H9 (cell line): ENCODE results near the gene RNF220. TPM values are rescaled to one million over a fixed set of nuclear protein-coding genes. Genes with fewer than 3 reads are reported as not detected.
"Not testable (repeated sequence)": the region's sequence is repeated elsewhere in the genome, so short reads cannot be mapped to it uniquely, and the experiment has no call there.

Experiments used
- DNase-seq: peaks from one replicate; pipeline ENCODE4 v3.0.0-alpha.2; 2017
- H2AFZ ChIP-seq: one replicate; pipeline ENCODE4 v1.6.1; 2013; ENCODE audit warnings: mild to moderate bottlenecking, low read length, control low read depth, moderate library complexity
- H2AK5ac ChIP-seq: 2 replicates; pipeline ENCODE4 v1.6.1; 2013; ENCODE audit warnings: low read length, control low read depth, mixed read lengths; ENCODE audit not compliant: insufficient read length
- H2BK120ac ChIP-seq: one replicate; pipeline ENCODE4 v1.6.1; 2013; ENCODE audit warnings: low read depth, mild to moderate bottlenecking, low read length, control low read depth, inconsistent platforms; ENCODE audit not compliant: poor library complexity, severe bottlenecking
- H2BK12ac ChIP-seq: 2 replicates; pipeline ENCODE4 v1.6.1; 2013; ENCODE audit warnings: low read length, control low read depth, mixed read lengths, low read depth; ENCODE audit not compliant: insufficient read length
- H2BK15ac ChIP-seq: 2 replicates; pipeline ENCODE4 v1.6.1; 2013; ENCODE audit warnings: low read depth, low read length, control low read depth
- H2BK20ac ChIP-seq: one replicate; pipeline ENCODE4 v1.6.1; 2013; ENCODE audit warnings: low read depth, mild to moderate bottlenecking, low read length, control low read depth, inconsistent platforms; ENCODE audit not compliant: poor library complexity, severe bottlenecking
- H2BK5ac ChIP-seq: 2 replicates; pipeline ENCODE4 v1.6.1; 2013; ENCODE audit warnings: low read length, control low read depth, mixed read lengths; ENCODE audit not compliant: insufficient read length
- H3K14ac ChIP-seq: 2 replicates; pipeline ENCODE4 v1.6.1; 2013; ENCODE audit warnings: low read length, control low read depth; ENCODE audit not compliant: insufficient read depth
- H3K18ac ChIP-seq: 2 replicates; pipeline ENCODE4 v1.6.1; 2013; ENCODE audit warnings: low read depth, mild to moderate bottlenecking, mixed read lengths, low read length, control low read depth; ENCODE audit not compliant: insufficient read length
- H3K23ac ChIP-seq: 2 replicates; pipeline ENCODE4 v1.6.1; 2013; ENCODE audit warnings: low read length, control low read depth, mixed read lengths, low read depth; ENCODE audit not compliant: insufficient read length
- H3K23me2 ChIP-seq: 2 replicates; pipeline ENCODE4 v1.6.1; 2013; ENCODE audit warnings: low read depth, mild to moderate bottlenecking, mixed read lengths, low read length, control low read depth; ENCODE audit not compliant: insufficient read length, poor library complexity, severe bottlenecking
- H3K27ac ChIP-seq: 2 replicates; pipeline ENCODE4 v1.5.1; 2013; ENCODE audit warnings: low read length, control low read depth, mixed read lengths, low read depth; ENCODE audit not compliant: insufficient read length
- H3K27me3 ChIP-seq: 2 replicates; pipeline ENCODE4 v1.6.1; 2013; ENCODE audit warnings: low read length, control low read depth, inconsistent platforms; ENCODE audit not compliant: insufficient read depth
- H3K4ac ChIP-seq: 2 replicates; pipeline ENCODE4 v1.6.1; 2013; ENCODE audit warnings: low read depth, mild to moderate bottlenecking, control low read depth, inconsistent platforms, low read length, moderate library complexity
- H3K4me1 ChIP-seq: 2 replicates; pipeline ENCODE4 v1.6.1; 2013; ENCODE audit warnings: low read length, control low read depth, inconsistent platforms; ENCODE audit not compliant: insufficient read depth
- H3K4me2 ChIP-seq: 2 replicates; pipeline ENCODE4 v1.6.1; 2013; ENCODE audit warnings: low read length, control low read depth, mixed read lengths; ENCODE audit not compliant: insufficient read length, insufficient read depth
- H3K56ac ChIP-seq: 2 replicates; pipeline ENCODE4 v1.6.1; 2013; ENCODE audit warnings: low read depth, mild to moderate bottlenecking, mixed read lengths, low read length, control low read depth; ENCODE audit not compliant: insufficient read length
- H3K79me1 ChIP-seq: 2 replicates; pipeline ENCODE4 v1.6.1; 2013; ENCODE audit warnings: low read depth, mild to moderate bottlenecking, moderate library complexity, low read length, control low read depth, inconsistent platforms; ENCODE audit not compliant: insufficient read depth, poor library complexity, severe bottlenecking
- H3K79me2 ChIP-seq: 2 replicates; pipeline ENCODE4 v1.6.1; 2013; ENCODE audit warnings: low read length, control low read depth, inconsistent platforms; ENCODE audit not compliant: insufficient read depth
- H3K9ac ChIP-seq: 2 replicates; pipeline ENCODE4 v1.6.1; 2013; ENCODE audit warnings: low read length, control low read depth, mixed read lengths; ENCODE audit not compliant: insufficient read length; ENCODE audit errors: extremely low read depth
- H3K9me3 ChIP-seq: one replicate; pipeline ENCODE4 v1.6.1; 2013; ENCODE audit warnings: low read depth, low read length, inconsistent platforms; ENCODE audit not compliant: control insufficient read depth
- H3T11ph ChIP-seq: one replicate; pipeline ENCODE4 v1.6.1; 2013; ENCODE audit warnings: mild to moderate bottlenecking, low read length, control low read depth, inconsistent platforms
- H4K20me1 ChIP-seq: one replicate; pipeline ENCODE4 v1.6.1; 2013; ENCODE audit not compliant: control insufficient read depth, insufficient read length, insufficient read depth
- H4K5ac ChIP-seq: 2 replicates; pipeline ENCODE4 v1.6.1; 2013; ENCODE audit warnings: low read depth, mild to moderate bottlenecking, mixed read lengths, low read length, control low read depth; ENCODE audit not compliant: insufficient read length
- H4K8ac ChIP-seq: replicated peaks from 2 replicates; pipeline ENCODE4 v1.6.1; 2013; ENCODE audit warnings: low read length, control low read depth, mixed read lengths, low read depth; ENCODE audit not compliant: insufficient read length
- H4K91ac ChIP-seq: 2 replicates; pipeline ENCODE4 v1.6.1; 2013; ENCODE audit warnings: low read depth, mild to moderate bottlenecking, moderate library complexity, mixed read lengths, low read length, control low read depth; ENCODE audit not compliant: insufficient read length
- H3K27ac Mint-ChIP-seq, 3 experiments: 2 replicates in 2 of 3; 3 replicates in 1 of 3; pipeline ENCODE4 v1.8.0; 2020 to 2021; ENCODE audit warnings: mixed read lengths in 3 of 3, mild to moderate bottlenecking in 1 of 3, moderate library complexity in 1 of 3
- H3K27me3 Mint-ChIP-seq: 2 replicates; pipeline ENCODE4 v1.8.0; 2021; ENCODE audit warnings: low read depth, mild to moderate bottlenecking, moderate library complexity, mixed read lengths
- H3K36me3 Mint-ChIP-seq, 3 experiments: 2 replicates in 2 of 3; 3 replicates in 1 of 3; pipeline ENCODE4 v1.8.0; 2020 to 2021; ENCODE audit warnings: low read depth in 3 of 3, mixed read lengths in 3 of 3; ENCODE audit not compliant: insufficient read depth in 1 of 3
- H3K4me1 Mint-ChIP-seq, 2 experiments: 2 replicates each; pipeline ENCODE4 v1.8.0; 2020; ENCODE audit warnings: mixed read lengths in 2 of 2
- H3K4me3 Mint-ChIP-seq, 2 experiments: 2 replicates in 1 of 2; 3 replicates in 1 of 2; pipeline ENCODE4 v1.8.0; 2020 to 2021; ENCODE audit warnings: mild to moderate bottlenecking in 2 of 2, mixed read lengths in 2 of 2, moderate library complexity in 1 of 2
- H3K9me3 Mint-ChIP-seq, 2 experiments: 2 replicates in 1 of 2; 3 replicates in 1 of 2; pipeline ENCODE4 v1.8.0; 2020; ENCODE audit warnings: mild to moderate bottlenecking in 2 of 2, mixed read lengths in 2 of 2, moderate library complexity in 1 of 2
- WGBS: extraction: QIAGEN DNeasy Blood & Tissue Kit; methylation state at CpG from one replicate; pipeline ENCODE4 v1.1.7; 2013; ENCODE audit warnings: missing lambda C conversion rate, low lambda C conversion rate, mixed read lengths; ENCODE audit not compliant: insufficient read length; ENCODE audit errors: extremely low coverage; 5-methylcytosine and 5-hydroxymethylcytosine counted together
- total RNA-seq: library from RNA; stranded (reverse); gene quantifications from 2 replicates; pipeline ENCODE4 v1.2.1, GENCODE V29; 2021
- TF ChIP-seq, protein P1 (sequence below): fragments of 200-600 bp; sonication (generic); conservative IDR thresholded peaks from 3 replicates; pipeline ENCODE4 v1.8.0; 2021; ENCODE audit warnings: antibody characterized with exemption, mild to moderate bottlenecking

The RNF220 gene
- total RNA-seq, 1 experiment from 2014 or later: 109 TPM

DNA sequence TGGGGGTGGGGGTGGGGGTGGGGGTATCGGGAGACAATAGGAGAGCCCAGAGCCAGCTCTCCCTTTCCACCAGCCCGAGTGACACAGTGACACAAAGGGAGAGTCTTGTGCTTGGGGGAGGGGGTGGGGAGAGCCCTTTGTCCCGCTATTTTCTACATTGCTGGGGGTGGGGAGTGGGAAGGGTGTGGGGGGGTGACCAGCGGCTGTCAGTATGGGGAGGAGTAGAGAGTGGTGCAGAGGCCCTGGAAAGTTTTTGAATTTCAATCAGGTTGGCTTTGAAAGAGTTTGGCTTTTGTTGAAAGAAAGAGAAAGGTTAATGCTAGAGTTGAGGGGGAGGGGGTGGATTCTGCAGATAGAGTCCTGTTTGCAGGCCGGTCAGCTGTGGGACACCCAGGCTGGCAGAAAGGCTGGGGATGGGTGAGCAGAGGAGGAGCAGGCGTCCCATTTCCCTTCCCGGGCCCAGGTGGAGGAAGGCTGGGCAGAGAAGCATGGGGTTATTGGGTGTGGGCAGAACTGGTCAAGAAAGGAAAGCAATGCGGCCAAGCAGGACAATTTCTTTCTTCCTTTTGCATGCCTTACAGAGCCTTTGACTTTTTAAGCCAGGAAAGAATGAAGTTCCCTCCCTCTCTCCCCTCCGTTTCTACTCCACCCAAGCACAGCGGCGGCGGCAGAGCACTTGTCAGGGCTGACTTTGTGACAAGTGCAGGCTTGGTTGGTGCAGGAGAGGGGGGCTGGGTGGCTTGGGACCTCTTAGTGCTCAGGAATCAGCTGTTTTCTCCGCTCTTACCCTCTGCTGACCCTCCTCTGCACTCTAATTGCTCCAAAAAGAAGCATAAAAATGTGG lies 96.2 kb downstream of the RNF220 start:
- Histone ChIP-seq H2BK20ac (no peak overlapping the region), H3K79me1 (no peaks in the 10 kb centered on the region), H2BK12ac (no peak overlapping the region), H4K20me1 (no peaks in the 10 kb centered on the region), H3K9me3 (no peaks in the 10 kb centered on the region), H3K79me2 (no peaks in the 10 kb centered on the region), H3K4me2 (peak overlapping the region; percentile 71), H4K91ac (no peak overlapping the region), H3K18ac (no peak overlapping the region), H2AFZ (no peak overlapping the region), H4K8ac (no peak overlapping the region), H3K4ac (no peak overlapping the region), H3K56ac (no peak overlapping the region), H3T11ph (no peak overlapping the region), H3K4me1 (peaks cover 5% of the 10 kb centered on the region; the same call in 1 of the 2 replicates), H3K27me3 (peaks cover 6% of the 10 kb centered on the region; the same call in 1 of the 2 replicates), H2BK15ac (no peak overlapping the region), H3K27ac (no peak overlapping the region), H3K14ac (0 out of 2 replicates have a peak overlapping the region, but pooled peaks have one; percentile 2), H3K23me2 (peaks cover 7% of the 10 kb centered on the region), H2BK5ac (no peak overlapping the region), H2BK120ac (no peak overlapping the region), H3K23ac (no peak overlapping the region), H4K5ac (no peak overlapping the region), H2AK5ac (no peak overlapping the region), H3K9ac (peak overlapping the region; percentile 10)
- no peaks in the 10 kb centered on the region; a peak in 1 of 7 replicates for H3K36me3 Mint-ChIP-seq
- peak; percentile 59 for DNase-seq
- H3K9me3 Mint-ChIP-seq: no peaks in the 10 kb centered on the region
- TF ChIP-seq, protein P1, sequence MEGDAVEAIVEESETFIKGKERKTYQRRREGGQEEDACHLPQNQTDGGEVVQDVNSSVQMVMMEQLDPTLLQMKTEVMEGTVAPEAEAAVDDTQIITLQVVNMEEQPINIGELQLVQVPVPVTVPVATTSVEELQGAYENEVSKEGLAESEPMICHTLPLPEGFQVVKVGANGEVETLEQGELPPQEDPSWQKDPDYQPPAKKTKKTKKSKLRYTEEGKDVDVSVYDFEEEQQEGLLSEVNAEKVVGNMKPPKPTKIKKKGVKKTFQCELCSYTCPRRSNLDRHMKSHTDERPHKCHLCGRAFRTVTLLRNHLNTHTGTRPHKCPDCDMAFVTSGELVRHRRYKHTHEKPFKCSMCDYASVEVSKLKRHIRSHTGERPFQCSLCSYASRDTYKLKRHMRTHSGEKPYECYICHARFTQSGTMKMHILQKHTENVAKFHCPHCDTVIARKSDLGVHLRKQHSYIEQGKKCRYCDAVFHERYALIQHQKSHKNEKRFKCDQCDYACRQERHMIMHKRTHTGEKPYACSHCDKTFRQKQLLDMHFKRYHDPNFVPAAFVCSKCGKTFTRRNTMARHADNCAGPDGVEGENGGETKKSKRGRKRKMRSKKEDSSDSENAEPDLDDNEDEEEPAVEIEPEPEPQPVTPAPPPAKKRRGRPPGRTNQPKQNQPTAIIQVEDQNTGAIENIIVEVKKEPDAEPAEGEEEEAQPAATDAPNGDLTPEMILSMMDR: no peak
- peak overlapping the region in 1 of 2 experiments; percentile 81; a peak in 4 of 5 replicates for H3K4me3 Mint-ChIP-seq
- H3K27ac Mint-ChIP-seq: peak overlapping the region; percentile 79 to 96 (median 96)
- H3K27me3 Mint-ChIP-seq: peaks cover 42% of the 10 kb centered on the region
- no CpG with 5 or more reads among the region's 13 CpGs for WGBS
- H3K4me1 Mint-ChIP-seq: peaks cover 37 to 49% of the 10 kb centered on the region in 2 experiments

DNA sequence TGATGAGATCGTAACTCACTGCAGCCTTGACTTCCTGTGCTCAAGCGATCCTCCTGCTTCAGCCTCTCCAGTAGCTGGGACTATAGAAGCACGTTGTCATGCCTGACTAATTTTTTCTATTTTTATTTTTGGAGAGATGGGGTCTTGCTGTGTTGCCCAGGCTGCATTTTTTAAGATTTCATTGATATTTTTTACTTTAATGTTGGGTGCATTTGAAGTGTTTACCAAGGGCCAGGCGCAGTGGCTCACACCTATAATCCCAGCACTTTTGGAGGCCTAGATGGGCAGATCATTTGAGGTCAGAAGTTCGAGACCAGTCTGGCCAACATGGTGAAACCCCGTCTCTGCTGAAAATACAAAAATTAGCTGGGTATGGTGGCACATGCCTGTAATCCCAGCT lies 97.8 kb downstream of the RNF220 start:
- H2AK5ac ChIP-seq, H2BK15ac ChIP-seq, H3K23me2 ChIP-seq, H2BK5ac ChIP-seq, H3K14ac ChIP-seq, H4K20me1 ChIP-seq, H2BK120ac ChIP-seq, H3K27ac Mint-ChIP-seq, H3K18ac ChIP-seq, H3K9ac ChIP-seq, H2BK20ac ChIP-seq, H3K4me2 ChIP-seq, H3T11ph ChIP-seq, H3K79me2 ChIP-seq, H4K8ac ChIP-seq, H3K9me3 Mint-ChIP-seq, DNase-seq, H3K27ac ChIP-seq, H3K79me1 ChIP-seq, H3K27me3 ChIP-seq, H2AFZ ChIP-seq, H3K23ac ChIP-seq, H3K36me3 Mint-ChIP-seq, H2BK12ac ChIP-seq, H3K56ac ChIP-seq, H3K4me3 Mint-ChIP-seq, H4K5ac ChIP-seq, H4K91ac ChIP-seq, H3K9me3 ChIP-seq, H3K4ac ChIP-seq: not testable (repeated sequence)
- H3K4me1 ChIP-seq: peaks cover 12% of the 10 kb centered on the region; the same call in 1 of the 2 replicates
- H3K27me3 Mint-ChIP-seq: peaks cover 57% of the 10 kb centered on the region
- peaks cover 51 to 59% of the 10 kb centered on the region in 2 experiments for H3K4me1 Mint-ChIP-seq
- WGBS: no CpG with 5 or more reads among the region's 6 CpGs
